GM23248 (cell line): ENCODE results near the gene SPACA4.

Experiments
- EZH2 ChIP-seq: fragments of 200-600 bp; sonication (generic); IDR thresholded peaks from 2 replicates; pipeline ENCODE4 v1.6.1; 2018; ENCODE audit warnings: antibody characterized with exemption, mild to moderate bottlenecking; ENCODE audit not compliant: insufficient read depth, poor library complexity, severe bottlenecking
- EZH2phosphoT487 ChIP-seq: fragments of 200-600 bp; sonication (generic); IDR thresholded peaks from 2 replicates; pipeline ENCODE4 v1.6.1; 2018; ENCODE audit warnings: antibody characterized with exemption, moderate library complexity, mild to moderate bottlenecking, low read depth; ENCODE audit not compliant: insufficient read depth

DNA sequence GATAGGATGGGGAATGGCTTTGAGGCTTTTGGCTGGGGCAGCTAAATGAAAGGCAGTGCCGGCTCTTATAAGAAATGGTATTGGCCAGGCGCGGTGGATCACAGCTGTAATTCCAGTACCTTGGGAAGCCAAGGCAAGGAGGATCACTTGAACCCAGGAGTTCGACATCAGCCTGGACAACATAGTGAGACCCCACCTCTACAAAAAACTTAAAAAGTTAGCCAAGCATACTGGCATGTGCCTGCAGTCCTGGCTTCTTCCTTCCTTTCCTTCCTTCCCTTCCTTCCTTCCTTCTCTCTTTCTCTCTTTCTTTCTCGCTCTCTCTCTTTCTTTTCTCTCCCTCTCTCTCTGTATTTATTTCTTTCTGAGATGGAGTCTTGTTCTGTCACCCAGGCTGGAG is 36.3 kb downstream of the SPACA4 start:
- TF ChIP-seq EZH2phosphoT487, result no peak
- no peak for TF ChIP-seq EZH2
